ENCODE data around the gene DCP1B. TPM values are rescaled to one million over a fixed set of nuclear protein-coding genes. Genes with fewer than 3 reads are reported as not detected.

Gene DCP1B
- total RNA-seq, 2 experiments from 2014 or later, result 14.9 to 17.5 TPM

DNA sequence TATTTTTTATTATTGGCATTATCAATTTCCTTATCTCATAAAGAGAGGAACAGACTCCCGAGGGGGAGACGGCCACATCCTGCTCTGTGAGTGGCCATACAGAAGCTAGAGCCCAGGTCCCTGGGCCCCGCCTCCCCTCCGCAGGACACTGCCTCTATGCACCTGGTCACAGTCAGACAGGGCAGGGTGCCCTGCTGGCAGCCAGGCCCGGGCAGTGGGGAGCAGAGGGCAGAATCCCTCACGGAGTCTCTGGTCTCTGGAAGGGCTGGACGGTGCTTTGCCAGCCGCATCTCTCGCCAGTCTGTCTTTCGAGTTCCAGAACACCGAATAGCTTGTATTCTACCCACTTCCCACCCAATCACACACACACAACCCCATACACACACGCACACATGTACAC is 69.4 kb downstream of the DCP1B start:
- no peak overlapping the region for H3K27ac Mint-ChIP-seq
- ChIA-PET POLR2A (no interaction called here), CTCF (no interaction called here)

DNA sequence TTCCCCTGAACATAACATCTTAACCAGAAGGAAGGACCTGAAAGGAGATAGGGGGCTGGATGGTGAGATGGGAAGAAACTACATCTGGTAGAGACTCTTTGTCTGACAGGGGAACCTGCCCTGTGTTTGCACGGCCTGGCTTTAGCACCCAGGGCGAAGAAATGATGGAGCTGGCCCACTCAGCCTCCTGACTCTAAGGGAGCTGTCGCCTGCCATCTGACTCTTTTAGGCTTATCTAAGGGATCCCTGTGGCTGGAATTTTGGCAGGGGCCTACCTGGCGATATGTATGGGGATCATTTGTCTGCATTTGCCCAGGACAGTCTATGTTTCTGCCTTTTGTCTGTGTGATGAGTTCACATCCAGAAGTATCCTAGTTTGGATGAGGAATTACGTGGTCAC is 70.2 kb downstream of the DCP1B start:
- DNase-seq, result no peak
- H3K9me3 Mint-ChIP-seq, result no peaks in the 10 kb centered on the region
- POLR2A ChIA-PET, result no interaction called here
- CTCF ChIA-PET, result interaction anchor here (0.9 kb wide), 1 partner anchor 18 kb away, joined by 3 read pairs; no protein-coding TSS in a partner anchor
- peaks cover 3% of the 10 kb centered on the region for H3K4me1 Mint-ChIP-seq
- H3K36me3 Mint-ChIP-seq (ENCODE audit: low read depth), result no peaks in the 10 kb centered on the region
- no peak overlapping the region for H3K27ac Mint-ChIP-seq
- no peak overlapping the region for H3K4me3 Mint-ChIP-seq
- H3K27me3 Mint-ChIP-seq, result no peaks in the 10 kb centered on the region

More for the DNA sequence above, 69.4 kb downstream of the DCP1B start:
- Mint-ChIP-seq H3K9me3 (no peaks in the 10 kb centered on the region), H3K27me3 (no peaks in the 10 kb centered on the region), H3K4me3 (no peak overlapping the region), H3K4me1 (peaks cover 5% of the 10 kb centered on the region), H3K36me3 (ENCODE audit: low read depth) (no peaks in the 10 kb centered on the region)
- DNase-seq, result no peak

DNA sequence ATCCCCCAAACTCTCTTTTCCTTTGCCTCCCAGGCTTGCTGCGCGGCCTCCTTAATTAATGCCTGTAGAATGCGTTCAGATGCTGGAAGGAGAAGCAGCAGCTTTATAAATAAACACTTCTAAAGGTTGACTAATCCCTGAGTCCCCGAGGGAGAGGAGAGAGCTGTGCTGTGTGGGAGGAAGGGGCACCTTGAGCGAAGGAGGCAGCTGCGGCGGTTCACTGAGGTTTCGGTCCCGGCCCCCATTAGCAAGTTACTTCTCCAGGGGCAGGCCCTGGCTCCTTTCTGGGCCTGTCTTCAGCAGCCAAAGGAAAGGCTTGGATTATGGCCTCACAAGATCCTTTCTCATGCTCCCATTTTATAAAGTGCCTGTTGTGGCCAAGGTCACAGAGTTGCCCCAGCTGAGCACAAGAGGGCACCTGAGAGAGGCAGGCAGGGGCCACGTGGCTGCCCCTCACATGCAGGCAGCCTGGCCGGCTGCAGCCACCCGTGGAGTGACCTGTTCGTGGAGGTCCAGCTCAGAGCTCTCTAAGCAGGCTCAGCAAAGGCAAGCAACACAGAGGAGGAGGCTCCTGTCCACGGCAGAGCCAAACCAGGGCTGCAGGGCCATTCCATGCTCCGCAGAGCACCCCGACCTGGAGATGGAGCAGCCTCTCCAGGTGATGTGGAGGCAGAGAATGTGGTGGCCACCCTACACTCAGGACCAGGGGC is 70.8 kb downstream of the DCP1B start:
- DNase-seq, result no peak
- Mint-ChIP-seq H3K4me1 (peaks cover 3% of the 10 kb centered on the region), H3K9me3 (no peaks in the 10 kb centered on the region), H3K27ac (no peak overlapping the region), H3K27me3 (no peaks in the 10 kb centered on the region), H3K4me3 (no peak overlapping the region), H3K36me3 (ENCODE audit: low read depth) (no peaks in the 10 kb centered on the region)
- ChIA-PET POLR2A (no interaction called here), CTCF (interaction anchor here (0.9 kb wide), 1 partner anchor 18 kb away, joined by 3 read pairs; no protein-coding TSS in a partner anchor)

DNA sequence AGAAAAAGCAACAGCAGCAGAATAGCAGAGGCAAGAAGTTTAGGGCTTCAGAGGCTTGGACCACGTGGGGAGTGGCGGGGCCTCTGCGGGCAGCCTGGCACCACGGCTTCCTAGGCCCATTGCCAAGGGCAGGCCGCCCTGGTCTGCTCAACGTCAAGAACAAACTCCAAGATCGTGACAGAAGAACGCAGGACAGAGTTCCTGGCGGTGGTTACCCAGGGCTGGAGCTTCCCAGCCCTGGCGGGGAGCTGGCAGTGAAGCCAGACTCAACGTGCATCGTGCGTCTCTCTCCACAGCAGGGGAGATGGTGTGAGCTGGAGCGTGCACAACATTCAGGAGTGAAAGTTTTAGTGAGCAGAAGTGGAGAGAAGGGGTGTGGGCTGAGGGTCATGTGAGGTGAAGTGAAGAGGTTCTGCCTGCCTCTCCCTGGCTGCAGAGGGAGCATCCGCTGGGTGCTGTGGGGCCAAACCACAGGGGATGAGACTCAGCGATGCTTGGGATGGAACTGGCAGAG is 71.9 kb downstream of the DCP1B start:
- Mint-ChIP-seq H3K27ac (no peak overlapping the region), H3K4me3 (no peak overlapping the region), H3K27me3 (no peaks in the 10 kb centered on the region), H3K9me3 (no peaks in the 10 kb centered on the region), H3K36me3 (ENCODE audit: low read depth) (no peaks in the 10 kb centered on the region), H3K4me1 (peaks cover 3% of the 10 kb centered on the region)
- no peak for DNase-seq
- POLR2A ChIA-PET, result no interaction called here
- CTCF ChIA-PET, result no interaction called here

DNA sequence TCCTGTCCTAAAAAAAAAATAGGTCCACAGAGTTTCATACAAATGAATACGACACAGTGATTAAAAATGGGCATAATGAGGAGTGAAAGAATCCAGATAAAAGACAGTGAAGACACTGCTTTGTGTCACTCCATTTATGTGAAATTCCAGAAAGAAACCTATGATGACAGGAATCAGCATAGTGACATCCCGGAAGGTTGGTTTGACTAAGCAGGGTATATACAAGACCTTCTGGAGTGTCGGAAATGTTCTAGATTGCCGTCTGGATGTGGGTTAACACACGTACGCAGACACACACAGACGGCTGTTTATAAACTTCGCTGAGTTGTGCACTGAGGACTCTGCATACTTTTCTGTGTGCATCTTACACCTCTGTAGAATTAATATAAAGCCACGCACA is 72.6 kb downstream of the DCP1B start:
- no peak for DNase-seq
- Mint-ChIP-seq H3K4me3 (no peak overlapping the region), H3K27ac (no peak overlapping the region), H3K36me3 (ENCODE audit: low read depth) (no peaks in the 10 kb centered on the region), H3K27me3 (no peaks in the 10 kb centered on the region), H3K9me3 (no peaks in the 10 kb centered on the region), H3K4me1 (peaks cover 3% of the 10 kb centered on the region)
- ChIA-PET POLR2A (no interaction called here), CTCF (interaction anchor here (1.4 to 1.7 kb wide), 2 partner anchors 8 to 19 kb away, joined by 3 to 9 read pairs; no protein-coding TSS in a partner anchor)

DNA sequence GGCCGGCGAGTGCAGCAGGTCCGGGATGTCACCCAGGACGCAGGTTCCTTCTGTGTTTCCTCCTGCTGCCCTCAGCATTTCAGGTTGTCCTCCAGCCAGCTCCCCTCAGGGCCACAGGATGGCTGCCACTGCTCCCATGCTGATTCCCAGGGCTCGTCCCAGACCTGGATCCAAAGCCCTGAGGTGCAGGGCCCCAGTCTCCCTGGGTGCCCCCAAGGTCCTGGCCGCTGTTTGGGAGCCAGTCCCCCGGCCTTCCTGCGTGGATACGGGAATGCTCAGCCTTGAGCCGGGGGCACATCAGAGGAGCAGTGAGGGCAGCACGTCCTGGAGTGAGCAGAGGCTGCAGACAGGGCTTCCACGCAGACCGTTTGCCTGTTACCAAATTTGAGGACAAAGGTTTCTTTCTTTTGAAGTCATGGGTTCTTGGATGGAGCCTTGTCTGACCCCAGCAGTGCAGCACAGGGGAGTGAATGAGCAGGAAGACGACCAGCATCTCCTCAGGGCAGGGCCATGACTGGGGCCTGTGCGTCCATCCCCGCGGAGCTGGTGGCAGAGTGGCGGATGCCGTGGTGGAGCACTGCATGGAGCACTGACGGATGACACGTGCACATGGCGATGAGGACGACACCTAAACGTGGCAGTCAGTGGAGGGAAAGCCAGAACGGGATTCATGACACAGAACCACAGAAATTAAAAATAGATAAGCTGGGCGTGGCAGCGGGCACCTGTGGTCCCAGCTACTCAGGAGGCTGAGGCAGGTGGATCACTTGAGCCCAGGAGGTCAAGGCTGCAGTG is 73.3 kb downstream of the DCP1B start:
- Mint-ChIP-seq H3K9me3 (no peaks in the 10 kb centered on the region), H3K36me3 (ENCODE audit: low read depth) (no peaks in the 10 kb centered on the region), H3K4me1 (peaks cover 3% of the 10 kb centered on the region), H3K27me3 (no peaks in the 10 kb centered on the region), H3K27ac (no peak overlapping the region), H3K4me3 (no peak overlapping the region)
- ChIA-PET POLR2A (no interaction called here), CTCF (interaction anchor here (1.4 to 1.7 kb wide), 3 partner anchors 9 to 18 kb away, joined by 3 to 9 read pairs (median 3); no protein-coding TSS in a partner anchor)
- DNase-seq, result no peak

DNA sequence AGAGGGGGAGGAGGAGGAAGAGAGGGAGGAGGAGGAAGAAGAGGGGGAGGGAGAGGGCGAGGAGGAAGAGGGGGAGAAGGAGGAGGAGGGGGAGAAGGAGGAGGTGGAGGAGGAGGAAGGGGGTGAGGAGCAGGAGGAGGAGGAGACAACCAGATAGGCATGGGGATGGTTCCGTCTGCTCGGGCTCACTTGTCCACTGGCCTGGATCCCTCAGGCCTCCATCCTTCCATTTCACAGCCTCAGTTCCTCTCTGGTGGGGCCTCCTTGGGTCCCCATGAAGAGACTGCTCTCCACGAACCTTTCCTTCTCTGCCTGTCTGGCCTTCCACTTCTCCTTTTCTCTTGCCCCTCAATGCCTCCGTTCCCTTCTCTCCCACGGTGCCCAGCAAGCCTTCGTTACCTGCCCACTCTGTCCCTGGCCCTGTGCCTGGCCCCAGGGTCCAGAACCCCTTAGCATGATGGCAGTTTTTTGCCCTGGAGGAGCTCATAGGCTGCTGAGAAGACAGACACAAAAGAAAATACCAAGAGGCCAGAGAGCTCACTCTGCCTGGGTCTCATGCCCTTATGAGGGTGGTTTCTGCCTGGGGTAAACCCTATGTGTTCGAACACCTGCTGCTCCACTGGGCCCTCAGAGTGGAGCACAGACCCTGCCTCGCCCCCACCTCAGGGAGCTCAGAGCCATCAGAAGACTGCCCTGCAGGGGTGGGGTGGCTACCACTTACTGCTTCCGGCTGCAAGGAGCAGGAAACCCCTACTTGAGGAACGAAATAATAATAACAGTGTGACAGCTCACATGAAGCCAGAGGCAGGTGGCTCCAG is 74.1 kb downstream of the DCP1B start:
- Mint-ChIP-seq H3K4me1 (peaks cover 6% of the 10 kb centered on the region), H3K27me3 (no peaks in the 10 kb centered on the region), H3K36me3 (ENCODE audit: low read depth) (no peaks in the 10 kb centered on the region), H3K4me3 (no peak overlapping the region), H3K27ac (peak overlapping the region; percentile 21), H3K9me3 (no peaks in the 10 kb centered on the region)
- ChIA-PET POLR2A (no interaction called here), CTCF (interaction anchor here (1.4 to 1.7 kb wide), 3 partner anchors 10 to 17 kb away, joined by 3 to 9 read pairs (median 3); no protein-coding TSS in a partner anchor)
- DNase-seq, result no peak

DNA sequence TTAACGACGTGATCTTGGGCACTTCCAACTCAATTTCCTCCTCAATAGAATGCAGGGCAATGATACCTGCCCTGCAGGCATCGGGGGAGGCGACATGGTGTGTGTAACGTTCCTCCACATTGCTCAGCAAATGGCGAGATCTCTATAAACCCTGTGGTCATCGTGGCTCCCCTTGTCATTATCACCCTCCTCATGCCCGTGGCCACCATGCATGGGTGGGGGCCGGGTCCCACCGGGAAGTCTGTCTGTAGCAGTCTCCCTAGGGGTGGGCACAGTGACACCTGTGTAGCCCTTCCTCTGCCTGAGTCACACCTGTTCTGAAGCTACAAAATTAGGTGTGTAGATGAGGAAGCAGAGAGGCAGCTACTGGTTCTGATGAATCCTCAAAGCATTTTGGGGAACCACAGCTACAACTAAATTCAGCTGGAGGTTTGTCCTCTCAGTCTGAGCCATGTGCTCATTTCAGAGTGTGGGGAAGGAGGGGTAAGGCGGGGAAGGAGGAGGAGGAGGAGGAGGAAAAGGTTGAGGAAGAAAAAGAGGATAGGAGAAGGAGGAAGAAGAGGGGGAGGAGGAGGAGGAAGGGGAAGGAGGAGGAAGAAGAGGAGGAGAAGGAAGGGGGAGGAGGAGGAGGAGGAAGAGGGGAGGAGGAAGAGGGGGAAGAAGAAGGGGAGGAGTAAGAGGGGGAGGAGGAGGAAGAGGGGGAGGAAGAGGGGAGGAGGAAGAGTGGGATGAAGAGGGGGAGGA is 74.8 kb downstream of the DCP1B start:
- H3K9me3 Mint-ChIP-seq, result no peaks in the 10 kb centered on the region
- no peak overlapping the region for H3K4me3 Mint-ChIP-seq
- H3K27me3 Mint-ChIP-seq, result no peaks in the 10 kb centered on the region
- ChIA-PET POLR2A (no interaction called here), CTCF (interaction anchor here (1.5 kb wide), 1 partner anchor 14 kb away, joined by 3 read pairs; no protein-coding TSS in a partner anchor)
- no peaks in the 10 kb centered on the region for H3K36me3 Mint-ChIP-seq (ENCODE audit: low read depth)
- H3K27ac Mint-ChIP-seq, result no peak overlapping the region
- no peak for DNase-seq
- peaks cover 14% of the 10 kb centered on the region for H3K4me1 Mint-ChIP-seq

DNA sequence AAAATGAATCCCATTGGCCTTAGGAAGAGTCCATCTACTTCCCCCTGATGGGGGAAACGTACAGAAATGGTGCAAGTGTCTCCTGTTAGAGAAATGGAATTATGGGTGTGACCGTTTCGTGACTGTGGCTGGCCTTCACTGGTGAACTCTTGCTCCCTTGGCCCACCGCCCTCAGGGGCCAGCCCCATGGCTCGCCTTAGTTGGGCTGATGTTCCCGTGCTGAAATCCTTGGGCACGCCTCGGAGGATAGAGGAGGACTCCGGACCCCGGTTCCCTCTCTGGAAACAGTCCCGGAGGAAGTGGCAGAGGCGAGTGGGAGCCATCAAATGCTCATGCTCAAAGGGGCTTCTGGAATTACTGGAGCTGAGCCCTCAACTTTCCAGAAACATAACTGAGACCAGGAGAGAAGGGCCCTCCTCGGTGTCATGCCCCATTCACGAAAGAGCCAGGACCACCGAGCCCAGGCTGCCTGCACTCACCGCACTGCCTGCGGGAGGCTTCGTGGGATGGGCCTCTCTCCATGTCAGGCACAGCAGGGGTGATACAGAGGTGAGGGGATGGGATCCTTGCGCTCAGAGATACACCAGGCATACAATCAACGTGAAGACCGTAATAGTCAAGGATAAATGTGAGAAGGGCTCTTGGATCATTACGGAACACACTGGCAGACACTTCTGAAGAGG is 75.7 kb downstream of the DCP1B start:
- Mint-ChIP-seq H3K27ac (no peak overlapping the region), H3K9me3 (no peaks in the 10 kb centered on the region), H3K4me1 (peaks cover 16% of the 10 kb centered on the region), H3K27me3 (no peaks in the 10 kb centered on the region), H3K36me3 (ENCODE audit: low read depth) (no peaks in the 10 kb centered on the region), H3K4me3 (no peak overlapping the region)
- POLR2A ChIA-PET, result no interaction called here
- no peak for DNase-seq
- CTCF ChIA-PET, result no interaction called here

DNA sequence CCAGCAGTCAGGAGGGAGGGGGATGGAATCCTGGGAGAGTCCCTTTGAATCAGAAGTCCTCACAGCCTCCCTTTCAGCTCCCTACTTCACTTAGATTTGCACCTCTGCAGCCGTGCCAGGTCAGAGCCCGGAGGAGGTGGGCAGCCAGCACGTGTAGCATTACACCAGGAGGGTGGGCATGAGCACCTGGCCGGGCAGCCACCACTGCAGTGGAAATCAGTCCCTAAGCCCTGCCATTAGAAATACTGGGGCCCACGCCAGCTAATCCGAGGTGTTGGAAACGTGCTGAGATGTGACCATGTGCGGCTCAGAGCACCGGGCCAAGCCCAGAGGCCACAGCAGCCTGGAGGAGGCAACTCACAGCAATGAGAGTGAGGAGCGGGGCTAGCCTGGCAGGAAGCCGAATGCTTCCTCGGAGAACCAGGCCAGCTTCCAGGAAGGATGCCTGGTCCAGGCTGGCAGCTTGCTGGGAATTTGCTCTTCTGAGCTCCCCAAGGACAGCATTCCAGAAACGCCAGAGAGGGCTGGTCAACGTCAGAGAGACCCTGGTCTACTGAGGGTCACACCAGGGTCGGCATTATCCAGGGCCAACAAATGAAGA is 76.4 kb downstream of the DCP1B start:
- ChIA-PET CTCF (interaction anchor here (0.6 to 1.7 kb wide), 4 partner anchors 9 to 204 kb away, joined by 3 to 8 read pairs (median 4); partner anchors contain the start of gene CACNA2D4), POLR2A (no interaction called here)
- Mint-ChIP-seq H3K9me3 (no peaks in the 10 kb centered on the region), H3K27ac (no peak overlapping the region), H3K27me3 (peaks cover under 1% of the 10 kb centered on the region), H3K36me3 (ENCODE audit: low read depth) (no peaks in the 10 kb centered on the region), H3K4me3 (no peak overlapping the region), H3K4me1 (peaks cover 16% of the 10 kb centered on the region)
- DNase-seq, result no peak

DNA sequence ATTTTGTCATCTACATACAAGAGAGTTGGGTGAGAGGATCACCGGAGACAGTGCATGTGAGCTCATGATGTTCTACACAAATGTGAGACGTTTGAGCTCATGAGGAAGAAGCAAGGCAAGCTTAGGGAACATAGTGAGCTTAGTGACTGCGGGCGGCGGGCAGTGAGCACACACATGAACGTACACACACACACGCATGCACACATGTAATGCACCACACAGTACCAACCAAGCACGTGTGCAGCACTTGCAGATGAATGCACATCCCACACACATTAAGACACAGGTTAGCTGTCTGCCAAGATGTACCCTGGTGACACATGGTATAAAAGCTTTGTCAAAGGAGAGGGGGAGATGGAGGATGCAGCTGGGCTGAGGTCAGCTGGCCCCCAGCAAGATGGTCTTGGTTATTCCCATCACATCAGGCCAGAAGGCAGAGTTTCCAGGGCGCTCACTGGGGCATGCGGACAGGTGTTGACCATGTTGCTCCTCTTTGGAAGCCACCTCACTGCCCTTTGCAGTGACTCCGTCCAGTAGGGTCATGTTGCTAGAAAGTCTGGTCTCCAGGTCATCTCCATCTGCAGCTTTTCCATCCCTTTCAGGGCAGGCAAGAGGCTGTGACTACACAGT is 77.1 kb downstream of the DCP1B start:
- POLR2A ChIA-PET, result no interaction called here
- DNase-seq, result no peak
- peaks cover 16% of the 10 kb centered on the region for H3K4me1 Mint-ChIP-seq
- H3K27me3 Mint-ChIP-seq, result peaks cover 2% of the 10 kb centered on the region
- no peaks in the 10 kb centered on the region for H3K36me3 Mint-ChIP-seq (ENCODE audit: low read depth)
- CTCF ChIA-PET, result interaction anchor here (0.6 to 1.7 kb wide), 5 partner anchors 8 to 234 kb away, joined by 3 to 8 read pairs (median 4); partner anchors contain the start of gene CACNA2D4
- no peaks in the 10 kb centered on the region for H3K9me3 Mint-ChIP-seq
- H3K27ac Mint-ChIP-seq, result no peak overlapping the region
- no peak overlapping the region for H3K4me3 Mint-ChIP-seq
